H1 (cell line): ENCODE data around the gene NR3C2. TPM values are rescaled to one million over a fixed set of nuclear protein-coding genes. Genes with fewer than 3 reads are reported as not detected.

ENCODE experiments used
- CBX5 ChIP-seq: fragments of 300-800, 300-1000 bp; sonication (generic); IDR thresholded peaks from 2 replicates; pipeline ENCODE4 v1.7.1; 2016; ENCODE audit warnings: antibody characterized with exemption, low read length, low read depth
- CHD7 ChIP-seq: fragments of 300-600 bp; sonication (generic); IDR thresholded peaks from 2 replicates; pipeline ENCODE4 v1.7.1; 2012; ENCODE audit warnings: low read length, moderate library complexity, mild to moderate bottlenecking, inconsistent platforms; ENCODE audit not compliant: insufficient replicate concordance
- KDM1A ChIP-seq: fragments of 200-600, 300-600 bp; sonication (generic); IDR thresholded peaks from 2 replicates; pipeline ENCODE4 v1.7.1; 2016; ENCODE audit warnings: mild to moderate bottlenecking, low read length, borderline replicate concordance
- MAX ChIP-seq: IDR thresholded peaks from 2 replicates; pipeline ENCODE4 v1.6.1; 2012; ENCODE audit warnings: inconsistent platforms
- RFX5 ChIP-seq: IDR thresholded peaks from 2 replicates; pipeline ENCODE4 v1.6.1; 2011; ENCODE audit warnings: low read depth, low read length, improper control_type of control experiment, borderline replicate concordance
- TEAD4 ChIP-seq: IDR thresholded peaks from 2 replicates; pipeline ENCODE4 v1.6.1; 2012; ENCODE audit warnings: low read depth, low read length, inconsistent platforms, mixed read lengths
- USF2 ChIP-seq: IDR thresholded peaks from 2 replicates; pipeline ENCODE4 v1.6.1; 2011; ENCODE audit warnings: low read length, improper control_type of control experiment
- polyA plus RNA-seq, 7 experiments: library from polyadenylated mRNA; depleted of rRNA in 3 of 7; stranded (reverse) in 5 of 7; unstranded in 2 of 7; fragments of >200 nt in 5 of 7; fragments of 200-250 nt in 2 of 7; gene quantifications; 1 replicate in 5 of 7; 2 replicates in 1 of 7; 4 replicates in 1 of 7; pipeline versions ENCODE4 v1.2.1 to v1.2.3, GENCODE V29; 2011 to 2013; ENCODE audit warnings: missing spikeins in 2 of 7, mixed read lengths in 2 of 7
- total RNA-seq: library from RNA; stranded (reverse); fragmentation: NEBNext Ultra II Directional; extraction: Animal tissue kit (Norgen Biotek cat#: 25700); gene quantifications from 2 replicates; pipeline ENCODE4 v1.2.1, GENCODE V29; 2021
- TF ChIP-seq, protein P1 (sequence below), 3 experiments: IDR thresholded peaks; 1 replicate in 2 of 3; 2 replicates in 1 of 3; pipeline versions ENCODE4 v1.5.1 to v1.6.1; 2011; ENCODE audit warnings: low read length in 3 of 3, mild to moderate bottlenecking in 3 of 3, inconsistent platforms in 2 of 3, low read depth in 1 of 3, moderate library complexity in 1 of 3; ENCODE audit not compliant: insufficient read depth in 1 of 3; ENCODE audit errors: control extremely low read depth in 1 of 3

NR3C2 gene
- total and polyA plus RNA-seq, 2 of the 8 experiments (the other 6 are each of a cell fraction or from before 2014, with no cell fraction given) = 0.80 to 3.9 TPM

DNA sequence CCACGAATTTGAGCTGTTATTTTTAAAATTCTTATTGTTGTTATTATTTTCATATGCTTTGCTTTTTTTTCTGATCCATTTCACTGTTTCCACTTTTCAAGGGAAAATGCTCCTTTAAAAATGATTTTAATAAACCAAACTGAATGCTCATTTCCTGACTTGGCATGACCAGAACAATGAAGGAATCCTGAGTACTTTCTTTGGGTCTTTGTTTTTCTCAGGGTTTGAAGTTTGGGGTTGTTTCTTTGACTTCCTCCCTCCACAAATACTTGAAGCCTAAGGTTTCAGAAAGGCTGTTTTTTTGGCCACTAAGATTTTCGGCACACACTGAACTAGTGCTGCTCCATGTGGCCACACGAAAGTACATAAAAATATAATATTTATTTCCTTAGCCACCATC is 171.0 kb downstream of the NR3C2 start (continued):
- TF ChIP-seq, protein P1, sequence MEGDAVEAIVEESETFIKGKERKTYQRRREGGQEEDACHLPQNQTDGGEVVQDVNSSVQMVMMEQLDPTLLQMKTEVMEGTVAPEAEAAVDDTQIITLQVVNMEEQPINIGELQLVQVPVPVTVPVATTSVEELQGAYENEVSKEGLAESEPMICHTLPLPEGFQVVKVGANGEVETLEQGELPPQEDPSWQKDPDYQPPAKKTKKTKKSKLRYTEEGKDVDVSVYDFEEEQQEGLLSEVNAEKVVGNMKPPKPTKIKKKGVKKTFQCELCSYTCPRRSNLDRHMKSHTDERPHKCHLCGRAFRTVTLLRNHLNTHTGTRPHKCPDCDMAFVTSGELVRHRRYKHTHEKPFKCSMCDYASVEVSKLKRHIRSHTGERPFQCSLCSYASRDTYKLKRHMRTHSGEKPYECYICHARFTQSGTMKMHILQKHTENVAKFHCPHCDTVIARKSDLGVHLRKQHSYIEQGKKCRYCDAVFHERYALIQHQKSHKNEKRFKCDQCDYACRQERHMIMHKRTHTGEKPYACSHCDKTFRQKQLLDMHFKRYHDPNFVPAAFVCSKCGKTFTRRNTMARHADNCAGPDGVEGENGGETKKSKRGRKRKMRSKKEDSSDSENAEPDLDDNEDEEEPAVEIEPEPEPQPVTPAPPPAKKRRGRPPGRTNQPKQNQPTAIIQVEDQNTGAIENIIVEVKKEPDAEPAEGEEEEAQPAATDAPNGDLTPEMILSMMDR (IDR thresholded peaks at IDR 0.05; ENCODE audit: control extremely low read depth in 1 of 3, insufficient read depth in 1 of 3, low read depth in 1 of 3, low read length in 3 of 3) = no peak
- TF ChIP-seq RFX5 (no peak), KDM1A (no peak), USF2 (no peak), TEAD4 (no peak), CHD7 (no peak), MAX (no peak), CBX5 (no peak)
